GM18499 (cell line): ENCODE data around the gene BCL2L14.

Experiments used
- ATAC-seq: cut with Tn5 transposase; IDR thresholded peaks from one replicate; pipeline ENCODE4 v1.9.1; 2021; ENCODE audit warnings: moderate number of reproducible peaks; ENCODE audit not compliant: insufficient read depth, unreplicated experiment

Gene BCL2L14

GRCh38 chr12:12051668-12052067, 19.1 kb upstream of the BCL2L14 start:
- no peak for ATAC-seq

DNA sequence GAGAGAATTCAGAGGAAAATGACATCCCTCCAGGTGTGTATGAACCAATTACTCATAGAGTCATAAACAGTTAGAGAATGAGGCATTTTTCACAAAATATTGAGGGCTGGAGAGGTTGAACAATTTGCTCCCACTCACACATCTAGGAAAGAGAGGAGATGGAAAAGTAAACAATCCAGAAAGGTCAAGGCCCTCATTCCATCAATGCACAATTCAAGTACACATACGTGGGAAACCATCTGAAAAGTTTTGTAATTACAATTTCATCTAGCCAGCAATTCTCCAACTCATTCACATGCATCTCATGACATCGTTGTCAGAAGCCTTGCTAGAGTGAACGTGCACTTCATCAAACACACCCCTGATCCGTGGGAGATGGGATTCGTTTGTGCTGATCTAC, 15.7 kb upstream of the BCL2L14 start:
- ATAC-seq = no peak

GRCh38 chr12:12056951-12057350, 13.8 kb upstream of the BCL2L14 start:
- ATAC-seq = no peak

GRCh38 chr12:12064596-12064995, 6.1 kb upstream of the BCL2L14 start:
- ATAC-seq = no peak

GRCh38 chr12:12068751-12069150, 2.0 kb upstream of the BCL2L14 start:
- ATAC-seq = no peak

GRCh38 chr12:12069821-12070548, 754 bp upstream of the BCL2L14 start:
- no peak for ATAC-seq

DNA sequence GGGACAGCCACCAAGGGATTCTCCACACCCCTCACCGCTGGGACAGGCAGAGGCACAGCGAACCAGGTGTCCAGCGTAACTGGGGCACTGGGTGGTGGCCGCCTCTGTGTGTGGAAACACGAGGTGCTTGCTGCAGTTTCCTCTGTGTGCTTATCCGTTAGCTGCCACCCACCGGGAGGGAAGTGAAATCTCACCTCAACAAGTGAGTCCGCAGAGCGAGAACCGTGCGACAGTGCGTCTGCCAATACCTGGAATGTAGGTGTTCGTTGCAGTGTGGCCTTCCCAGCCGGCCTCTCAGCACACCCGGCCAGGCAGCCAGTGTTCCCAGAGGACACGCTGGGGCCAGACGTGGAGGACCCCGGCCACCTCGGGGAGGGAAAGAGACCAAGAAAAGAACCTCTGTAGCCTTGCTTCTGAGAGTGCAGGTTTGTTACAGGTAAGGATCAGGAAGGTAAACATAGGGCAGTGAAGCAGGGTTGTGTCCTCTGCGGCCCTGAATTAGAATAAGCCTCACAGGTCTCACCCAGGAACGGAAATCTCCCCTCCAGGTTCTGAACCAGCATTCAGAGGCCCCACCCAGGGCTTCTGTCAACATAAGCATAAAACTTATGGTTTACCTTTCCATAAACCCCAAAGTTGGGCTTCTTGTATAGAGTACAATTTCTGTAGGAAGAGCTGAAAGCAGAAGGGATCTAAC, 1.5 kb downstream of the BCL2L14 start:
- ATAC-seq = no peak

DNA sequence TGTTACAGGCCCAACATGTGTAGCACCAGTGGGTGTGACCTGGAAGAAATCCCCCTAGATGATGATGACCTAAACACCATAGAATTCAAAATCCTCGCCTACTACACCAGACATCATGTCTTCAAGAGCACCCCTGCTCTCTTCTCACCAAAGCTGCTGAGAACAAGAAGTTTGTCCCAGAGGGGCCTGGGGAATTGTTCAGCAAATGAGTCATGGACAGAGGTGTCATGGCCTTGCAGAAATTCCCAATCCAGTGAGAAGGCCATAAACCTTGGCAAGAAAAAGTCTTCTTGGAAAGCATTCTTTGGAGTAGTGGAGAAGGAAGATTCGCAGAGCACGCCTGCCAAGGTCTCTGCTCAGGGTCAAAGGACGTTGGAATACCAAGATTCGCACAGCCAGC, 8.6 kb downstream of the BCL2L14 start:
- no peak for ATAC-seq

- ATAC-seq = no peak
Observed at GRCh38 chr12:12081836-12082497, 11.2 kb downstream of the BCL2L14 start.

- no peak for ATAC-seq
Observed at GRCh38 chr12:12083688-12084087, 12.9 kb downstream of the BCL2L14 start.

DNA sequence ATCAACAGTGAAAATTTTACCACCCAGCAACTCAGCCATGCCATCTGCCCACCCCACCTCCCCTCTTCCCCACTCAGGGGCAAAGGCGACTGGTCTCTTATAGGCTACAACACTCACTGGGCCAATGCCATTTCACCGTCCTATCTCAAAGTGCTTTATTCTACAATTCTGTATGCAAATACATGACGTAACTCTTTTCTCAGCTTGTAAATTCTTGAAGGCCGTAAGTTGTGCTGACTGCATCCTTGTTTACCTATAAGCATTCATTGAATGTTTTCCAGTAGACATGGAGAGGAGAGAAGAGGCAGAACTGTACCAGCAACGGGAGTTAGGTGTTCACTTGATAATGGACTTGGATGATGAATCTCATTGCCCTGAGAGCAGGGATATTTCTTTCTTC, 15.6 kb downstream of the BCL2L14 start:
- no peak for ATAC-seq

GRCh38 chr12:12086973-12087692, 16.4 kb downstream of the BCL2L14 start:
- ATAC-seq = no peak

DNA sequence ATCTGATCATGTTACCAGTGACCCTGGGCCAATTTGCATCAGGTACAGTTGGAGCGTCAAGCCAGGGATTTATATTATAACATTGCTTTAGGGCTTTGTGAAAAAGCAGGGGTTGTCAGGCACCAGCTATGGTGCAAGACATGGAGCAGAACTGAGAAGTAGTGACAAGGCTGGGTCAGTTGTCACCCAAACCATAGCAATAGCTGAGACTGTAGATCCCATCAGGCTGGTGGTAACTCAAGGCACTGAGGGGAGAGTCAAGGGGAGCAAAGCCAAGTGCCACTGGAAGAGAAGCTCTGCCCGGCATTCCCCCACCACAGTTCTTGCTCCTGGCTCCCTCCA, 16.9 kb downstream of the BCL2L14 start:
- no peak for ATAC-seq

- no peak for ATAC-seq
Observed at GRCh38 chr12:12088147-12088546, 17.4 kb downstream of the BCL2L14 start.

GRCh38 chr12:12088761-12089160, 18.0 kb downstream of the BCL2L14 start:
- ATAC-seq = no peak

DNA sequence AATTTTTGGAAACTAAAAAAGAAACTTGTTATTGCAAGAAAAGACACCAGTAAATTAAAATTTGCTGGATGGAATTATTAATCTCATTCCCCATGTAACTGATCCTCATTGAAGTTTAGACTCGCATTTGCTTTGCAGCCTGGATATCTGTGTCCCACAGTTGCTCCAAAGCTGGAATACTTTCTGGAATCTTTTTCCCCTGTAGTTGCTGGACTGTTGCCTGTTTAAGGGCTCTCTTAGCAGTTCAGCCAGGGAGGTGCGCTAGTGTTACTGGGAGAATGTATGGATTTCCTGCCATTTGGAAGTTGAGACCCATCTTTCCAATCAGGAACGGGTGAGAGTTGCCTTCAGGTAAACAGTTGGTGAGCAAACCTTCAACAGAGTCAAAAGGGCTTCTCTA, 20.3 kb downstream of the BCL2L14 start:
- ATAC-seq = no peak

- ATAC-seq = no peak
Observed at GRCh38 chr12:12091977-12092663, 21.4 kb downstream of the BCL2L14 start.

DNA sequence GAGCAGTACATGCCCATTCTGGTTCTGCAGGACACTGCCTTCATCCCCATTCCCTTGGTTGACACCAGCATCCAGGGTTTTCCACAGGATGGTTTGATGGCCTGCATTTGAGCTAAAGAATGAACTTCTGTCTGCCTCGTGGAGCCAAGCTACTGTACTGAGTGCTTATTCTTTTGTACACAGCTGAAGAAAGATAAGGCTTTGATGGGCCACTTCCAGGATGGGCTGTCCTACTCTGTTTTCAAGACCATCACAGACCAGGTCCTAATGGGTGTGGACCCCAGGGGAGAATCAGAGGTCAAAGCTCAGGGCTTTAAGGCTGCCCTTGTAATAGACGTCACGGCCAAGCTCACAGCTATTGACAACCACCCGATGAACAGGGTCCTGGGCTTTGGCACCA, 23.7 kb downstream of the BCL2L14 start:
- no peak for ATAC-seq

GRCh38 chr12:12095021-12095420, 24.3 kb downstream of the BCL2L14 start:
- ATAC-seq = no peak

DNA sequence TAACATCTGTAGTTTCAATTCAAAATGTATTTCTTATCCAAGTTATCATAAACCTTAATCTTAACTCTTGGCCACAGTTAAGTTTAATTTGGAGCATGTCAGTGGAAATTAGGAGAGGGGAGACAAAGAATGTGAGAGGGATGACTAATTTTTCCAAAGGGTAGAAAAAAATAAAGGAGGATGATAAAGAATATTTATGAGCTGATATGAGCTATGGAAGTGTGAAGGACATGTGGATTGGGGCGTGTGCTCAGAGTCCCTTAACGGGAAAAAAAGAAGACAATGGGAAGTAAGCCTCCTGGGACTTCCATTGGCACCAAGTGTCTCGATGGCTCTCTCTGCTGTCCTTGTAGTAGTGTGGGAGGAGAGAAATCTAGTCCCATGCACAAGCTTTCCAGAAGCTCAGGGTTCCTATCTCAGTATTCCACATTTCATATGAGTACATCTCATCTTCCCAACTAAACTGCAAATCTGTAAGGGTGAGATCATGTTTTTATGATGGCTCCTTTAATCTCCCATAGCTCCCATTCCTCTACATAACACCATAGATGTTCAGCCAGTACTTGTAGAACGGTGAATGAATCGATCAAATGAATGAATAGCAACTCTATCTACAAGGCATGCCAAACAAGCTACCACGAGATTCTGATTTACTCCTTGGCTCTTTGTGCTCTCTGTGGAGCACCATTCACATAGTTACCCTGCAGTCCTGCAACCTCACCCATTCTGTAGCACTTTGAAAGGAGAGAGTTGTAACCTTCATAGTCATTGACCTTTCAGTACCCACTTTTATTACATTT, 27.4 kb downstream of the BCL2L14 start:
- no peak for ATAC-seq
